HepG2 (cell line): ENCODE measurements around the gene TTLL1. TPM values are rescaled to one million over a fixed set of nuclear protein-coding genes. Genes with fewer than 3 reads are reported as not detected.

Experiments used
- ARID3A ChIP-seq: IDR thresholded peaks from 2 replicates; pipeline ENCODE4 v1.6.1; 2012; ENCODE audit warnings: low read depth, low read length, improper control_type of control experiment
- CSRNP1 ChIP-seq: sonication (generic); formaldehyde crosslinking; IDR thresholded peaks from 2 replicates; pipeline ENCODE4 v1.8.1; 2023; ENCODE audit warnings: mild to moderate bottlenecking, missing genetic modification reagents
- FOXC1 ChIP-seq: sonication (generic); formaldehyde crosslinking; IDR thresholded peaks from 2 replicates; pipeline ENCODE4 v1.8.0; 2022; ENCODE audit warnings: mild to moderate bottlenecking, missing genetic modification reagents, borderline replicate concordance
- KDM3A ChIP-seq: IDR thresholded peaks from 2 replicates; pipeline ENCODE4 v1.6.1; 2018; ENCODE audit warnings: low read depth, missing compliant biosample characterization
- NFKBIZ ChIP-seq: IDR thresholded peaks from 2 replicates; pipeline ENCODE4 v1.6.1; 2018; ENCODE audit warnings: missing genetic modification reagents, missing compliant biosample characterization
- REST ChIP-seq, 2 experiments: IDR thresholded peaks; 2 replicates each; pipeline ENCODE4 v1.6.1; 2011 to 2012; ENCODE audit warnings: low read length in 2 of 2, borderline replicate concordance in 1 of 2, low read depth in 1 of 2, mild to moderate bottlenecking in 1 of 2, moderate library complexity in 1 of 2
- TERF1 ChIP-seq: sonication (generic); formaldehyde crosslinking; IDR thresholded peaks from 2 replicates; pipeline ENCODE4 v1.8.0; 2022; ENCODE audit warnings: mild to moderate bottlenecking, missing genetic modification reagents, moderate library complexity
- TRAFD1 ChIP-seq: sonication (generic); formaldehyde crosslinking; IDR thresholded peaks from 2 replicates; pipeline ENCODE4 v1.5.1; 2020; ENCODE audit warnings: missing genetic modification reagents, mild to moderate bottlenecking, borderline replicate concordance
- ZBTB3 ChIP-seq: sonication (generic); formaldehyde crosslinking; IDR thresholded peaks from 2 replicates; pipeline ENCODE4 v1.4.0; 2020; ENCODE audit warnings: low read depth, mild to moderate bottlenecking, moderate library complexity, missing genetic modification reagents, borderline replicate concordance
- ZBTB44 ChIP-seq: sonication (generic); formaldehyde crosslinking; IDR thresholded peaks from 2 replicates; pipeline ENCODE4 v1.4.0; 2020; ENCODE audit warnings: missing genetic modification reagents
- ZNF782 ChIP-seq: sonication (generic); formaldehyde crosslinking; IDR thresholded peaks from 2 replicates; pipeline ENCODE4 v1.4.0; 2020; ENCODE audit warnings: missing genetic modification reagents, mild to moderate bottlenecking, borderline replicate concordance
- ZNF878 ChIP-seq: sonication (generic); formaldehyde crosslinking; IDR thresholded peaks from 2 replicates; pipeline ENCODE4 v1.8.1; 2023; ENCODE audit warnings: mild to moderate bottlenecking, missing genetic modification reagents, moderate library complexity
- polyA plus RNA-seq, 8 experiments: library from polyadenylated mRNA; depleted of rRNA in 3 of 8; stranded (reverse) in 7 of 8; unstranded in 1 of 8; fragments of >200 nt; fragmentation: Illumina TruSeq in 4 of 8; extraction: Trizol in 4 of 8; gene quantifications; 2 replicates each; pipeline versions ENCODE4 v1.2.1 to v1.2.3, GENCODE V29; 2011 to 2016; ENCODE audit warnings: low read depth in 4 of 8, missing spikeins in 1 of 8, mixed read lengths in 1 of 8; ENCODE audit not compliant: insufficient read depth in 1 of 8
- total RNA-seq, 5 experiments: library from RNA; depleted of rRNA; stranded (reverse); fragments of >200 nt; fragmentation: Illumina TruSeq; extraction: Trizol; gene quantifications; 2 replicates each; pipeline ENCODE4 v1.2.3, GENCODE V29; 2016; ENCODE audit warnings: low read depth in 1 of 5

TTLL1 gene
- total and polyA plus RNA-seq, 2 of the 13 experiments (the other 11 are each of a cell fraction or from before 2014, with no cell fraction given) = 1.6 to 5.3 TPM

GRCh38 chr22:43118024-43118849, 29.0 kb upstream of the TTLL1 start (continued):
- no peak for TF ChIP-seq ZBTB44 (CRISPR knock-in tag)
- no peak for TF ChIP-seq REST (IDR thresholded peaks at IDR 0.05; ENCODE audit: borderline replicate concordance in 1 of 2, low read depth in 1 of 2, low read length in 2 of 2)
- no peak for TF ChIP-seq FOXC1 (CRISPR knock-in tag)
- TF ChIP-seq CSRNP1 (CRISPR knock-in tag) = no peak
- TF ChIP-seq TRAFD1 (CRISPR knock-in tag) = no peak
- no peak for TF ChIP-seq NFKBIZ
- no peak for TF ChIP-seq ARID3A
- TF ChIP-seq ZBTB3 (CRISPR knock-in tag) = no peak
- no peak for TF ChIP-seq ZNF782
- no peak for TF ChIP-seq ZNF878 (CRISPR knock-in tag)
- no peak for TF ChIP-seq TERF1 (CRISPR knock-in tag)
- TF ChIP-seq KDM3A = no peak
